HepG2 (cell line): ENCODE results near the gene INPP5K. TPM values are rescaled to one million over a fixed set of nuclear protein-coding genes. Genes with fewer than 3 reads are reported as not detected.

Source experiments
- ARNT2 ChIP-seq: sonication (generic); formaldehyde crosslinking; IDR thresholded peaks from 2 replicates; pipeline ENCODE4 v1.8.0; 2022; ENCODE audit warnings: mild to moderate bottlenecking, low read depth, missing genetic modification reagents, moderate library complexity
- ASH2L ChIP-seq: fragments of 300-600, 200-600 bp; sonication (generic); IDR thresholded peaks from 2 replicates; pipeline ENCODE4 v1.7.0; 2017; ENCODE audit warnings: low read depth, mild to moderate bottlenecking, moderate library complexity, mixed read lengths, low read length; ENCODE audit not compliant: insufficient read length
- CREB1 ChIP-seq, 2 experiments: fragments of 450-650 bp in 1 of 2; IDR thresholded peaks; 2 replicates each; pipeline ENCODE4 v1.6.1; 2016 to 2017; ENCODE audit warnings: control low read depth in 1 of 2, mild to moderate bottlenecking in 1 of 2, missing compliant biosample characterization in 1 of 2, missing genetic modification characterization in 1 of 2
- HDAC1 ChIP-seq: sonication (generic); formaldehyde crosslinking; IDR thresholded peaks from 2 replicates; pipeline ENCODE4 v1.5.1; 2020; ENCODE audit warnings: mild to moderate bottlenecking, missing genetic modification reagents
- KAT8 ChIP-seq: IDR thresholded peaks from 2 replicates; pipeline ENCODE4 v1.6.1; 2016; ENCODE audit warnings: missing genetic modification reagents, missing compliant biosample characterization
- KLF16 ChIP-seq, 2 experiments: sonication (generic) in 1 of 2; formaldehyde crosslinking in 1 of 2; IDR thresholded peaks; 2 replicates each; pipeline versions ENCODE4 v1.6.1 to v1.8.0; 2016 to 2023; ENCODE audit warnings: missing genetic modification reagents in 2 of 2, missing compliant biosample characterization in 1 of 2
- LBX2 ChIP-seq: sonication (generic); formaldehyde crosslinking; IDR thresholded peaks from 2 replicates; pipeline ENCODE4 v1.5.0; 2020; ENCODE audit warnings: missing genetic modification reagents, mild to moderate bottlenecking, borderline replicate concordance
- MAZ ChIP-seq, 2 experiments: sonication (generic) in 1 of 2; formaldehyde crosslinking in 1 of 2; IDR thresholded peaks; 2 replicates each; pipeline versions ENCODE4 v1.5.0 to v1.6.1; 2012 to 2020; ENCODE audit warnings: low read depth in 2 of 2, mild to moderate bottlenecking in 2 of 2, borderline replicate concordance in 1 of 2, improper control_type of control experiment in 1 of 2, low read length in 1 of 2, missing genetic modification reagents in 1 of 2, moderate library complexity in 1 of 2
- RELA ChIP-seq: sonication (generic); formaldehyde crosslinking; IDR thresholded peaks from 2 replicates; pipeline ENCODE4 v1.4.0; 2020; ENCODE audit warnings: missing genetic modification reagents
- ZNF235 ChIP-seq: sonication (generic); formaldehyde crosslinking; IDR thresholded peaks from 2 replicates; pipeline ENCODE4 v1.8.1; 2023; ENCODE audit warnings: mild to moderate bottlenecking, missing genetic modification reagents, borderline replicate concordance
- polyA plus RNA-seq, 8 experiments: library from polyadenylated mRNA; depleted of rRNA in 3 of 8; stranded (reverse) in 7 of 8; unstranded in 1 of 8; fragments of >200 nt; fragmentation: Illumina TruSeq in 4 of 8; extraction: Trizol in 4 of 8; gene quantifications; 2 replicates each; pipeline versions ENCODE4 v1.2.1 to v1.2.3, GENCODE V29; 2011 to 2016; ENCODE audit warnings: low read depth in 4 of 8, missing spikeins in 1 of 8, mixed read lengths in 1 of 8; ENCODE audit not compliant: insufficient read depth in 1 of 8
- total RNA-seq, 5 experiments: library from RNA; depleted of rRNA; stranded (reverse); fragments of >200 nt; fragmentation: Illumina TruSeq; extraction: Trizol; gene quantifications; 2 replicates each; pipeline ENCODE4 v1.2.3, GENCODE V29; 2016; ENCODE audit warnings: low read depth in 1 of 5
- TF ChIP-seq, protein P1 (sequence below): sonication (generic); formaldehyde crosslinking; IDR thresholded peaks from 2 replicates; pipeline ENCODE4 v1.5.0; 2020; ENCODE audit warnings: mild to moderate bottlenecking, missing genetic modification reagents, borderline replicate concordance
- TF ChIP-seq, protein P2 (sequence below): sonication (generic); formaldehyde crosslinking; IDR thresholded peaks from 2 replicates; pipeline ENCODE4 v1.4.0; 2020; ENCODE audit warnings: mild to moderate bottlenecking, missing genetic modification reagents

INPP5K gene
- total and polyA plus RNA-seq, 2 of the 13 experiments (the other 11 are each of a cell fraction or from before 2014, with no cell fraction given) = 4.8 to 9.6 TPM

DNA sequence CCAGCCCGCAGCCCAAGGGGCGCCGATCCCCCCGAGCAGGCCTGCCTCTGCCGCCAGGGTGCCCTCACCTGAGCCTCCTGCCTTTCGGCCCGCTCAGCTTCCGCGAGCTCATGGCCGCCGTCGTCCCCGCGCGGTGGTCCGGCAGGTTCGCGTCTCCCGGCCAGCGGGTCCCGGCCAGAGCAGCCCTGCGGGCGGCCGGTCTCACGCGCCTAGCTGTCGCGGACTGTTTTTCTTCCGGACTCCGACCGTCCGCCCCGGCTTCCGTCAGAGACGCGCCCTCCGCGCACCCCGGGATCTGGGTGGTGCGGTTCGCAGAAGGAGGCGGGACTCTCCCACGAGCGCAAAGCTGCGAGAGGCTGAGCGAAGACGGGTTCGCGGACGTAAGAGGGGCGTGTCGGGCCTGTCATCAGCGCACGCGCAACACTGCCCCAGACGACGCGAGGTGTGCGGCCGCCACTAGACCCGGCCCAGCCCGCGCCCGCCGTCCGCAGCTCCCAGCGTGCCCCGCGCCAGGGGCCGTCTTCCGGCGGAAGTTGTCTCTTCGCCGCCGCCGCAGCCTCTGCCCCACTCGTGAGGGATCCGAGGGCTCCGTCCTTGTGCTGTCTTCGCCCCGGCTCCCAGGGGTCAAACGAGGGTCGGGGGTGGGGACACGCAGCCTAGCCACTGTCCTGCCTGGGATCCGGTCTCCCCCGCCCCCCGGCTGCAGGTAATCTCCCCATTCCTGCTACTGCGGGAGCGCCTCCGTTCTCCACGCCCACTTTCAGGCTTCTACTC, at the start of gene INPP5K (continued):
- TF ChIP-seq LBX2 (CRISPR knock-in tag) (no peak), HDAC1 (peak; percentile 99), ARNT2 (CRISPR knock-in tag) (peak; percentile 34; the same call in 1 of the 2 replicates), KLF16 (CRISPR knock-in tag; IDR thresholded peaks at IDR 0.05) (peak in 1 of 2 experiments; percentile 17; a peak in 2 of 4 replicates), CREB1 (IDR thresholded peaks at IDR 0.05) (peak; percentile 87), CREB1 (CRISPR knock-in tag; IDR thresholded peaks at IDR 0.05) (peak; percentile 59), MAZ (IDR thresholded peaks at IDR 0.05; ENCODE audit: borderline replicate concordance, low read depth, low read length) (peak; percentile 48; the same call in 1 of the 2 replicates), MAZ (CRISPR knock-in tag; IDR thresholded peaks at IDR 0.05; ENCODE audit: low read depth) (peak; percentile 79), ZNF235 (CRISPR knock-in tag) (peak; percentile 89; the same call in 1 of the 2 replicates), RELA (CRISPR knock-in tag) (peak; percentile 37; the same call in 1 of the 2 replicates), ASH2L (peak; percentile 56), KAT8 (CRISPR knock-in tag) (peak; percentile 94)
- TF ChIP-seq, protein P1, sequence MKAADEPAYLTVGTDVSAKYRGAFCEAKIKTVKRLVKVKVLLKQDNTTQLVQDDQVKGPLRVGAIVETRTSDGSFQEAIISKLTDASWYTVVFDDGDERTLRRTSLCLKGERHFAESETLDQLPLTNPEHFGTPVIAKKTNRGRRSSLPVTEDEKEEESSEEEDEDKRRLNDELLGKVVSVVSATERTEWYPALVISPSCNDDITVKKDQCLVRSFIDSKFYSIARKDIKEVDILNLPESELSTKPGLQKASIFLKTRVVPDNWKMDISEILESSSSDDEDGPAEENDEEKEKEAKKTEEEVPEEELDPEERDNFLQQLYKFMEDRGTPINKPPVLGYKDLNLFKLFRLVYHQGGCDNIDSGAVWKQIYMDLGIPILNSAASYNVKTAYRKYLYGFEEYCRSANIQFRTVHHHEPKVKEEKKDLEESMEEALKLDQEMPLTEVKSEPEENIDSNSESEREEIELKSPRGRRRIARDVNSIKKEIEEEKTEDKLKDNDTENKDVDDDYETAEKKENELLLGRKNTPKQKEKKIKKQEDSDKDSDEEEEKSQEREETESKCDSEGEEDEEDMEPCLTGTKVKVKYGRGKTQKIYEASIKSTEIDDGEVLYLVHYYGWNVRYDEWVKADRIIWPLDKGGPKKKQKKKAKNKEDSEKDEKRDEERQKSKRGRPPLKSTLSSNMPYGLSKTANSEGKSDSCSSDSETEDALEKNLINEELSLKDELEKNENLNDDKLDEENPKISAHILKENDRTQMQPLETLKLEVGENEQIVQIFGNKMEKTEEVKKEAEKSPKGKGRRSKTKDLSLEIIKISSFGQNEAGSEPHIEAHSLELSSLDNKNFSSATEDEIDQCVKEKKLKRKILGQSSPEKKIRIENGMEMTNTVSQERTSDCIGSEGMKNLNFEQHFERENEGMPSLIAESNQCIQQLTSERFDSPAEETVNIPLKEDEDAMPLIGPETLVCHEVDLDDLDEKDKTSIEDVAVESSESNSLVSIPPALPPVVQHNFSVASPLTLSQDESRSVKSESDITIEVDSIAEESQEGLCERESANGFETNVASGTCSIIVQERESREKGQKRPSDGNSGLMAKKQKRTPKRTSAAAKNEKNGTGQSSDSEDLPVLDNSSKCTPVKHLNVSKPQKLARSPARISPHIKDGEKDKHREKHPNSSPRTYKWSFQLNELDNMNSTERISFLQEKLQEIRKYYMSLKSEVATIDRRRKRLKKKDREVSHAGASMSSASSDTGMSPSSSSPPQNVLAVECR (CRISPR knock-in tag) = peak; percentile 99
- TF ChIP-seq, protein P2, sequence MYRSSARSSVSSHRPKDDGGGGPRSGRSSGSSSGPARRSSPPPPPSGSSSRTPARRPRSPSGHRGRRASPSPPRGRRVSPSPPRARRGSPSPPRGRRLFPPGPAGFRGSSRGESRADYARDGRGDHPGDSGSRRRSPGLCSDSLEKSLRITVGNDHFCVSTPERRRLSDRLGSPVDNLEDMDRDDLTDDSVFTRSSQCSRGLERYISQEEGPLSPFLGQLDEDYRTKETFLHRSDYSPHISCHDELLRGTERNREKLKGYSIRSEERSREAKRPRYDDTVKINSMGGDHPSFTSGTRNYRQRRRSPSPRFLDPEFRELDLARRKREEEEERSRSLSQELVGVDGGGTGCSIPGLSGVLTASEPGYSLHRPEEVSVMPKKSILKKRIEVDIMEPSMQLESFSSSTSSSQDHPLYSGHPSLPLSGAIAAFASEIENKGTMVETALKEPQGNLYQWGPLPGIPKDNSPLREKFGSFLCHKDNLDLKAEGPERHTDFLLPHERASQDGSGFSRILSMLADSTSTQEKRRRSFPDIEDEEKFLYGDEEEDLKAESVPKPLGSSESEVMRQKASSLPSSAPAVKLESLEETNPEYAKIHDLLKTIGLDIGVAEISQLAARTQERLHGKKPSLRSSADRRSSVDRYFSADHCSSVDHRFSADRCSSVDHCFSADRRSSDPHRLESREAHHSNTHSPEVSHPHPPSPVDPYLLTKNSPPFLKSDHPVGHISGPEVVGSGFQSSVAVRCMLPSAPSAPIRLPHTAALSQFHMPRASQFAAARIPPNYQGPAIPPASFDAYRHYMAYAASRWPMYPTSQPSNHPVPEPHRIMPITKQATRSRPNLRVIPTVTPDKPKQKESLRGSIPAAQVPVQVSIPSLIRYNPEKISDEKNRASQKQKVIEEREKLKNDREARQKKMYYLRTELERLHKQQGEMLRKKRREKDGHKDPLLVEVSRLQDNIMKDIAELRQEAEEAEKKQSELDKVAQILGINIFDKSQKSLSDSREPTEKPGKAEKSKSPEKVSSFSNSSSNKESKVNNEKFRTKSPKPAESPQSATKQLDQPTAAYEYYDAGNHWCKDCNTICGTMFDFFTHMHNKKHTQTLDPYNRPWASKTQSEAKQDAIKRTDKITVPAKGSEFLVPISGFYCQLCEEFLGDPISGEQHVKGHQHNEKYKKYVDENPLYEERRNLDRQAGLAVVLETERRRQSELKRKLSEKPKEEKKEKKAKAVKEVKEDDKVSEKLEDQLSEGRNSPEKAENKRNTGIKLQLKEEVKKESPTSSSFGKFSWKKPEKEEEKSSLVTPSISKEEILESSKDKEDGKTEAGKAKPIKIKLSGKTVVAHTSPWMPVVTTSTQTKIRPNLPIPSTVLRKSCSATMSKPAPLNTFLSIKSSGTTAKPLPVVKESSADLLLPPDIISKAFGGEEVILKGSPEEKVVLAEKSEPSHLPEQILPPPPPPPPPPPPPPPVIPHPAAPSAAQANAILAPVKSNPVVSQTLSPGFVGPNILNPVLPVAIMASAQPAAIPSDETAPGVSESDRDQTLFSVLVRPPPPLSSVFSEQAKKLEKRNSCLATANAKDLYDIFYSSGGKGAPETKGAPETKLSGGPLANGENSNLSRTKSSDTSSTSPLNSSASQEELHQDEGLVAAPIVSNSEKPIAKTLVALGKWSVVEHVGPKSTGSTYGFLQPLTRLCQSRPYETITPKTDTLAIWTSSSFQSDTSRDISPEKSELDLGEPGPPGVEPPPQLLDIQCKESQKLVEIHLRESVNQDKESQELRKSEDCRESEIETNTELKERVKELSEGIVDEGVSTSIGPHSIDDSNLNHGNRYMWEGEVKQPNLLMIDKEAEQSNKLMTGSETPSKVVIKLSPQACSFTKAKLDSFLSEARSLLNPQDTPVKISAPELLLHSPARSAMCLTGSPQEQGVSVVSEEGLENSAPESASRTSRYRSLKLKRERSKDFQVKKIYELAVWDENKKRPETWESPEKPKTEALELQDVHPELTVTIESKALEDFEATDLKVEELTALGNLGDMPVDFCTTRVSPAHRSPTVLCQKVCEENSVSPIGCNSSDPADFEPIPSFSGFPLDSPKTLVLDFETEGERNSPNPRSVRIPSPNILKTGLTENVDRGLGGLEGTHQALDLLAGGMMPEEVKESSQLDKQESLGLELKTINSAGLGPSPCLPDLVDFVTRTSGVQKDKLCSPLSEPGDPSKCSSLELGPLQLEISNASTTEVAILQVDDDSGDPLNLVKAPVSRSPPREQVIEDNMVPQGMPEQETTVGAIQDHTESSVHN = peak; percentile 16; the same call in 1 of the 2 replicates
